HG03442 (cell line): ENCODE data around the gene BUD13.
"Not testable (repeated sequence)": the region's sequence is repeated elsewhere in the genome, so short reads cannot be mapped to it uniquely, and the experiment has no call there.

ENCODE experiments used
- ATAC-seq: cut with Tn5 transposase; IDR thresholded peaks from one replicate; pipeline ENCODE4 v1.9.1; 2021; ENCODE audit warnings: mild to moderate bottlenecking, moderate library complexity; ENCODE audit not compliant: unreplicated experiment

The BUD13 gene

GRCh38 chr11:116762132-116762531 lies 10.7 kb downstream of the BUD13 start:
- ATAC-seq: no peak

DNA sequence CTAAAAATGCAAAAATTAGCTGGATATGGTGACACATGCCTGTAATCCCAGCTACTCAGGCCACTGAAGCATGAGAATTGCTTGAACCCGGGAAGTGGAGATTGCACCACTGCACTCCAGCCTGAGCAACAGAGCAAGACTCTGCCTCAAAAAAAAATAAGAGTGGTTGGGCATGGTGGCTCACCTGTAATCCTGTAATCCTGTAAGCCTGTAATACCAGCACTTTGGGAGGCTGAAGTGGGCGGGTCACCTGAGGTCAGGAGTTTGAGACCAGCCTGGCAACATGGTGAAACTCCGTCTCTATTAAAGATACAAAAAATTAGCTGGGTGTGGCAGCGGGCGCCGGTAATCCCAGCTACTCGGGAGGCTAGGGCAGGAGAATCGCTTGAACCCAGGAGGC lies 16.7 kb downstream of the BUD13 start:
- not testable (repeated sequence) for ATAC-seq

DNA sequence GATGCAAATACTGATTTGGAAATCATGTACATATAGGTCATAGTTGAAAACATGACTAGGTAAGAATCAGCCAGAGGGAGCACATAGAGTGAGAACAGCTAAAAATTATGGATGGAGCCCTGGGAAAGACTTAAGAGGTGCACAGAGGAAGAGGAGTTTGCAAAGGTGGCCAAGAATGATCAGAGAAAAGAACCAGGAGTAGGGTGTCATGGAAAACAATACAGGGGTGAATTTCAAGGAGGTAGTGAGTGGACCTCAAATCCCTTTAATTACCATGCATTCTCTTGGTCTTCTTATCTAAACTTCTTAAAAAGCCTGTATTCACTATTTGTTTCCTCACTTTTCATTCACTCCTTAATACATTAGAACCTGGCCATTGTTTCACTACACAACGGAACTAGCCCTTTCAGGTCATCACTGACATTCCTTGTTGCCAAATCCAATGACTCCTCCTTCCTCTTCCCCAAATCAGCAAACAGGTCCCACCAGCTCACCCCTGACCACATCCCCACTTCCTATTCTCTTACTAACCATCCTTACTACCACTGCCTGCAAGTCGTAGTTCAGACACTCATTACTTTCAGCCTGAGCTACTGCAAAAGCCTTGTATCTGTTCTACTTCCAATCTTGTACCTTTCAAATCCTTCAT lies 22.6 kb downstream of the BUD13 start:
- ATAC-seq: no peak

DNA sequence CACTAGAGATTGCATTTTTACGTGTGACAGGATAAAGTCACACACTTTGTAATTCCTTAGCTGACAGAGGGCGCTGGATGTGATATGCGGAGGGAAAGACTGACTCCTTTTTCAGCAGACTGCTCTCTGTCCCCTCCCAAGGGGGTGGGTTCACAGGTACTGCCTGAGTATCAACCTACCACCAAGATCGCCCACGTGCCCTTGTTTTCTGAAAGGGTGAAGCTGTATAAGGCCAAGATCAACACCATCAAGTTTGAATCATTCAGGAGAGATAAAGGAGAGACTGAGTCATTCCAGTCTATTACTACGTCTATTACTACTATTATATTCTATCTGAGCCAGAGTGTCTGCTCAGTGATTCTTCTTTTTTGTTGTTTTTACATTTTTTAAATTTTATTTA lies 30.7 kb downstream of the BUD13 start:
- no peak for ATAC-seq

- no peak for ATAC-seq
These were observed 32.0 kb downstream of the BUD13 start for GRCh38 chr11:116740741-116741140.

DNA sequence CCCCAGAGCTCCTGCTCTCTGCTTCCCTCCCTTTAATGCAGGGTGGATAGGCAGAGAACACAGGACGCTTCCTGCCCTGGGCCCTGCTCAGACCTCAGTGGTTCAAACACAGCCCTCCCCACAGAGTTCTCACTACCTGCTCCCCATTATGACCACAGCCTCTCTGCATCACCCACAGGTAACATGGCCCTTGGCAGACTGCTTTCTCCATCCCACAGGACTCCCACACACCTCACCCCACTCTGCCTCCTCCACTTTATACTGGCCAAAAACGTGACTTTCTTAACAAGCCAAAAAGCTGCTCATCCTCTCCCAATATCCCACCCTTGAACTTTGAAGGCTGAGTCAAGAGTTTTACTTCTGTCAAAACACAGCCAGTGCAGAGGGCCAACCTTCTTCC lies 33.8 kb downstream of the BUD13 start:
- no peak for ATAC-seq

- no peak for ATAC-seq
These were observed 36.0 kb downstream of the BUD13 start for GRCh38 chr11:116736763-116737162.

- no peak for ATAC-seq
These were observed 38.7 kb downstream of the BUD13 start for GRCh38 chr11:116733969-116734508.

DNA sequence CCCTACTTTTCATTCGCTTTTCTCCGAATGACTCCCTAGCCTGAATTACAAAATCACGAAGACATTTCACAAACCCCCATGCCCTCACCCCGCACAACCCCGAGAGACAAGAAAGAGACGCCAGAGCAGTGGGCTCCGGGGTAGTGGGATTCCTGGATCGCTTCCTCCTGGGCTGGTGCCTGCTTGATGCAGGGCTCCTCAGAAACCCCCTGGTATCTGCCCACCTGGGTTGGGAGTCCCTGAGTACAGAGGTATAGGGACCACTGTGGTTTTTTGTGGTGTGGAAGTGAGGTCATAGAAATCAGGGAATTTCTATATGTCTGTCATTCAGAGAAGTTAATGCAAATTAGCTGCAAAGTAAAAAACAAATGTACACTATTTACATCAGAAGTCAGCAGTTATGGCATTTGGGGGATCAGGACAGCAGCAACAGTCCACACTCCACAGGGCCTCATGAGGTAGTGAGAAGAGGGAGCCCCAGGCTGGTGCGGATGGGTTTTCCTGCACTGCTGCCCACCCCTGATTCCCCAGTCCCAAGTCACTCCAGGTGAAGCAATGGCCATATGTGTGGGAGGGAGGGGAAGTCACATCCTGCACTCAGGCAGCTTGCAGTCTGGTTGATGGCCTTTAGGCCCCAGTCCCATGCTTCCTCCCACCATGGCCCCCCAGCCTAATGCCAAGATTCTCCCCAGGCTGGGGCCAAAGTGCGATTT lies 39.6 kb downstream of the BUD13 start:
- no peak for ATAC-seq

- ATAC-seq: peak; percentile 78
These were observed 40.3 kb downstream of the BUD13 start for GRCh38 chr11:116732271-116733042.

DNA sequence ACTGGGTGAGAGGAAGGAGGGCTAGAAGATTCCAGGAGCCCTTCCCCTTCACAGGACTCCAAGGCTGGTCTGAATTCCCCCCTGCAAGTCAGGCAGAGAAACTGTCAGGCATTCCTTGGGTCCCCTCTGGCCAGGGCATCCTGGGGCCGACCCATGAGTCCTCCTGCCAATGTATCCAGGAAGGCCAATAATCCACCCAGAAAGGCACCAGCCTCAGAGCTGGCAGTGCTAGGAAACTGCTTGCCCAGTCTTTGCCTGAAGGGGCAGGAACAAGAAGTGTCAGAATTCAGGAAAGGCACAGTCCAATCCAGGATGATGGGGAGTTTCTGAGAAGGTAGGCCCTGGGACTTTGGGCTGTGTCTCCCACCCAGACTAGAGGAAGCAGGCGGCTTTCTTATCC lies 41.0 kb downstream of the BUD13 start:
- ATAC-seq: no peak

- no peak for ATAC-seq
These were observed 41.6 kb downstream of the BUD13 start for GRCh38 chr11:116731097-116731761.

- ATAC-seq: no peak
These were observed 42.2 kb downstream of the BUD13 start for GRCh38 chr11:116730601-116731000.

- no peak for ATAC-seq
These were observed 42.6 kb downstream of the BUD13 start for GRCh38 chr11:116730241-116730561.

DNA sequence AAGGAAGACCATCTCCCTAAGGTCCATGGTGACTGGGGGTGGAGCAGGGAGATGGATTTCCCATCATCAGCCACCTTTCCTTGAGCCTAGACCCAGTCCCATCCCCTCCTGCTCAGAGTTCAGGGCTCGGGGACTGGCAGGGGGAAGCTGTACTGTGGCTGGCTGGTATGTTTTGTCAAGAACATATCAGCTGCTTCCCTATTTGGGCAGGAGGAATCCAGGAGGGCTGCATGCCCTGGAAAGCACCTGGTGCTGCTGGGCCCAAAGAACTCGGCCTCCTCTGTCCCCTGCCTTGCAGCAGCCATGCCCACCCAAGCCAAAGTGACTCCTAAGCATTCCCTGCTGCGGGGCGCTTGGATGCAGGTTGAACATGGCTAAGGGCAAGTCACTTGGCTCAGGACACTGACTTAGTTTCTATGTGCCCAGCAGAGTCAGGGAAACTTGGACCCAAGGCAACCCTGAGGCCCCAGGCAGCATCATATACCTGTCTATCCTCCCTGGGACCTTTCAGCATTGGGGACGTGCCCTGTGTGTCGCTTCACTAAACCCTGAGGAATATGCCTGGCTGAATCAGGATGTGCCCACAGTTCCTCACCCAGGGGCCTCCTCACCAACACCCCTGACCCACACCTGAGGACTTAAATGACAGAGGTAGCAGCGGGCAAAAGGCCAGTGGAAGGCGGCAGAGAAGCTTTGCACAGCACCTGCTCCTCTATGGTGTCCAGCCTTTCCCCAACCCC lies 43.1 kb downstream of the BUD13 start:
- ATAC-seq: no peak

DNA sequence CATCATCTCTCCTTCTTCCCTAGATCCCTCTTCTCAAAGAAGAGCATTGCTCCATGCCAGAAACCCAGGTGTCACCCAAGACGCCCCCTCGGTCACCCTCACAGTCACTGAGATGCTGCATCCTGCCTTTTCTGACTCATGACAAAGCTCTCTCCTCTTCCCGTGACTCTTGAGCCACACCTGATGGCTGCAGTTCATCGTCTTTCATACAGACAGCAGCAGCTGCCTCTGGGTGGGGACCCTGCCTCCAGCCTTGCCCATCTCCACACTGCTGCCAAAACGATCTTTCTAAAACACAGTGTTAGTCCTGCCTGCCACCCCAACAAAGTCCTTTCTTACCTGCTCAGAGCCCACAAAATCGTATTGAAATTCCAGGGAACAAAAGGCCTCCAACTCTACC lies 44.8 kb downstream of the BUD13 start:
- no peak for ATAC-seq

GRCh38 chr11:116725434-116726221 lies 47.2 kb downstream of the BUD13 start:
- ATAC-seq: no peak

GRCh38 chr11:116724813-116725212 lies 48.0 kb downstream of the BUD13 start:
- ATAC-seq: no peak

GRCh38 chr11:116723511-116723910 lies 49.3 kb downstream of the BUD13 start:
- ATAC-seq: no peak

DNA sequence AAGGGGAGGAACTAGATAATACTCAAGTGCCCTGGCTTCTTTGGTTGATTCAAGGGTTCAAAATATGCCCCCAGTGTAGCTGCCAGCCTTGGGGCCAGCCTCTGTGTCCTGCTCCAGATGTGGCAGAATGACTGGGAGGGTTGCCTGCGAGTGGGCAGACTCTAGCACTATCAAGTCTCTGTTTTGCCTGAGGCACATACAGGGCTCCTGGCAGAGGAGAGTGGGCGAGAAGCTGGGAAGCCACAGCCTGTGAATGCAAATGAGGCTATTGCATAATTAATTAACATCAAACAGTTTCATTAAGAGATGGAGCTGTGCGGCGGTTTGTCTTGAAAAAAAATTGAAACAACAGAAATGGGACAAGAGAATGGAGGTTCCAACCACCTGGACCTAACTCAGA lies 50.8 kb downstream of the BUD13 start:
- ATAC-seq: no peak
